ENCODE data around the gene TMEM234. TPM values are rescaled to one million over a fixed set of nuclear protein-coding genes. Genes with fewer than 3 reads are reported as not detected.
A peak's percentile ranks its signal among the peaks of the same experiment; 100 is the strongest.

The TMEM234 gene
- total and polyA plus RNA-seq, 8 donors, result 11.6 to 169 (median 19.6) TPM

DNA sequence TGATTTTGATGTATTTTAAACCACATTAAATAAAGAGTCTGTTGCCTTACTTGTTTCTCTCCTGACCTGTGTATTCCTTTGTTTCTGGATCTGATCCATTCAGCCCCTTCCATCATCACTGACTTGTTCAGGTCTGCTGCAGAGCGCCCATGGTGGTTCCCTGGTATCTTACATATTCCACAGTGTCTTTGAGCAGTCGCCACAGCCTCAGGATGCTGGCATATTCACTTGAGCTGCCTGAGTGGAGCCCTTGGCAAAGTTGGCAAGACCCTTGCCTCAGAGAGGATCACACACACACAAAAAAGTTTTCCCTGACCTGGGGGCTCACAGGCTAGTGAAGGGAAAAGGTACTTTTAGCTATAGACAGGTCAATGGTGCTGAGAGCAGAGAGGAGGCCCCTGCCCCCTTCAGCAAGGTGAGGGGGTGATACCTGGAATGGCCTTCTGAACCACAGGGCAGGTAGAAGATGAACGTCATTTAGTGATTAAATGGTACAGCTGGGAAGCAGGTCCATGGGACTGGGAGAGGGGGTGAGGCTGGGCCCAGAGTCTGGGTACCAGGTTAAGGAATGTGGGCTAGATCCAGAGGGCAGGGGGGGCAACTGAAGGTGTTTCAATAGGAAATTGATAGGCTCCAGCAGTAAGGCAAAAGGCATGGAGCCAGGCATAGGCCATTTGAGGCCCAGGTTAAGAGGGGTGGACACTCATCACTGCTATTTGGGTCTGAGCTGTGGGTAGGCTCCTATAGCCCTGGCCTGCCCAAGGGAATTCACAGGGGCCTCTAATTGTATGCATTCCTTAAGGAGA, 23.7 kb downstream of the TMEM234 start:
- Histone ChIP-seq H3K27ac (peak overlapping the region in 1 of 5 donors; percentile 37), H3K27me3 (no peaks in the 10 kb centered on the region), H3K4me3 (no peak overlapping the region), H3K4me1 (peaks cover 26 to 51% (median 36%) of the 10 kb centered on the region in 4 donors), H3K9me3 (no peaks in the 10 kb centered on the region), H3K36me3 (peaks cover 31 to 53% (median 49%) of the 10 kb centered on the region in 4 donors)
- intact Hi-C loops (cut with DNase I; ENCODE audit: low total_unique reads), result no loop called here
- TF ChIP-seq EP300 (IDR thresholded peaks at IDR 0.05), result no peak
- TF ChIP-seq, protein P1, sequence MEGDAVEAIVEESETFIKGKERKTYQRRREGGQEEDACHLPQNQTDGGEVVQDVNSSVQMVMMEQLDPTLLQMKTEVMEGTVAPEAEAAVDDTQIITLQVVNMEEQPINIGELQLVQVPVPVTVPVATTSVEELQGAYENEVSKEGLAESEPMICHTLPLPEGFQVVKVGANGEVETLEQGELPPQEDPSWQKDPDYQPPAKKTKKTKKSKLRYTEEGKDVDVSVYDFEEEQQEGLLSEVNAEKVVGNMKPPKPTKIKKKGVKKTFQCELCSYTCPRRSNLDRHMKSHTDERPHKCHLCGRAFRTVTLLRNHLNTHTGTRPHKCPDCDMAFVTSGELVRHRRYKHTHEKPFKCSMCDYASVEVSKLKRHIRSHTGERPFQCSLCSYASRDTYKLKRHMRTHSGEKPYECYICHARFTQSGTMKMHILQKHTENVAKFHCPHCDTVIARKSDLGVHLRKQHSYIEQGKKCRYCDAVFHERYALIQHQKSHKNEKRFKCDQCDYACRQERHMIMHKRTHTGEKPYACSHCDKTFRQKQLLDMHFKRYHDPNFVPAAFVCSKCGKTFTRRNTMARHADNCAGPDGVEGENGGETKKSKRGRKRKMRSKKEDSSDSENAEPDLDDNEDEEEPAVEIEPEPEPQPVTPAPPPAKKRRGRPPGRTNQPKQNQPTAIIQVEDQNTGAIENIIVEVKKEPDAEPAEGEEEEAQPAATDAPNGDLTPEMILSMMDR (IDR thresholded peaks at IDR 0.05), result no peak
- no peak for TF ChIP-seq POLR2AphosphoS5 (IDR thresholded peaks at IDR 0.05)
- no peak for TF ChIP-seq POLR2A (IDR thresholded peaks at IDR 0.05)
- WGBS, 5 donors, result 74 to 84% (median 81%) methylated on average over 3 of the region's 3 CpGs
- DNase-seq, result no peak

DNA sequence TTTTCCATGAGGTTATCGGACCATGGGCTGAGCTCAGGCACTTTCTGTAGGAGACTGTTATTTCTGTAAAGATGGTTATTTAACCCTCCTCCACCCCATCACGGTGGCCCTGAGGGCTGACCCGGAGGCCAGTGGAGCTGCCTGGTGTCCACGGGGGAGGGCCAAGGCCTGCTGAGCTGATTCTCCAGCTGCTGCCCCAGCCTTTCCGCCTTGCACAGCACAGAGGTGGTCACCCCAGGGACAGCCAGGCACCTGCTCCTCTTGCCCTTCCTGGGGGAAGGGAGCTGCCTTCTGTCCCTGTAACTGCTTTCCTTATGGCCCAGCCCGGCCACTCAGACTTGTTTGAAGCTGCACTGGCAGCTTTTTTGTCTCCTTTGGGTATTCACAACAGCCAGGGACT, 24.3 kb downstream of the TMEM234 start:
- Histone ChIP-seq H3K27ac (peak overlapping the region in 1 of 5 donors; percentile 37), H3K4me1 (peaks cover 26 to 51% (median 36%) of the 10 kb centered on the region in 4 donors), H3K36me3 (peaks cover 37 to 59% (median 55%) of the 10 kb centered on the region in 4 donors), H3K4me3 (no peak overlapping the region), H3K27me3 (no peaks in the 10 kb centered on the region), H3K9me3 (no peaks in the 10 kb centered on the region)
- intact Hi-C loops (cut with DNase I; ENCODE audit: low total_unique reads), result no loop called here
- 58 to 77% (median 69%) methylated on average over 5 to 6 of the region's 6 CpGs for WGBS, 5 donors
- no peak for DNase-seq
- TF ChIP-seq EP300 (IDR thresholded peaks at IDR 0.05), result no peak
- TF ChIP-seq POLR2AphosphoS5 (IDR thresholded peaks at IDR 0.05), result no peak
- TF ChIP-seq POLR2A (IDR thresholded peaks at IDR 0.05), result no peak
- TF ChIP-seq, protein P1 (IDR thresholded peaks at IDR 0.05), result no peak

DNA sequence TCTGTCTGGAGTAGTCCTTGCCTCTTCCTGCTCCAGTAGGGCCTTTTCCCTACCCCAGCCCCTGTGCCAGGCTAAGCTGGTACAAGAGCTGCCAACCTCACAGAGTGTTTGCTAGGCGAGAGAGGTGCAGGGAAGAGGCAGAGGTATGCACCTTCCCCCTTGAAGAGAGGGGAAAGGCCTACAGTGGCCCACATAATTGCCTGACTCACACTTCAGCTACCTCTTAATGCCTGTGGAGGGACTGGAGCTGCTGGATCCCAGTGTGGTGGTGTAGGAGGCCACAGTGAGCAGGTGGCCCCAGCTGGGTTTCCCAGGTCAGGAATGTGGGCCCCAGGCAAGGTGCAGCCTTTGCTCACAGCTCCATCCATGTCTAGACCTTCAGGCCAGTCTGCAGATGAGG, 25.1 kb downstream of the TMEM234 start:
- Histone ChIP-seq H3K9me3 (no peaks in the 10 kb centered on the region), H3K27me3 (no peaks in the 10 kb centered on the region), H3K27ac (peak overlapping the region in 1 of 5 donors; percentile 8), H3K36me3 (peaks cover 44 to 67% (median 62%) of the 10 kb centered on the region in 4 donors), H3K4me3 (no peak overlapping the region), H3K4me1 (peaks cover 26 to 48% (median 35%) of the 10 kb centered on the region in 4 donors)
- WGBS, 5 donors, result 54 to 91% (median 87%) methylated on average over 1 of the region's 1 CpG
- intact Hi-C loops (cut with DNase I; ENCODE audit: low total_unique reads), result no loop called here
- TF ChIP-seq, protein P1 (IDR thresholded peaks at IDR 0.05), result no peak
- TF ChIP-seq EP300 (IDR thresholded peaks at IDR 0.05) (no peak), POLR2A (IDR thresholded peaks at IDR 0.05) (no peak), POLR2AphosphoS5 (IDR thresholded peaks at IDR 0.05) (no peak)
- DNase-seq, result no peak

DNA sequence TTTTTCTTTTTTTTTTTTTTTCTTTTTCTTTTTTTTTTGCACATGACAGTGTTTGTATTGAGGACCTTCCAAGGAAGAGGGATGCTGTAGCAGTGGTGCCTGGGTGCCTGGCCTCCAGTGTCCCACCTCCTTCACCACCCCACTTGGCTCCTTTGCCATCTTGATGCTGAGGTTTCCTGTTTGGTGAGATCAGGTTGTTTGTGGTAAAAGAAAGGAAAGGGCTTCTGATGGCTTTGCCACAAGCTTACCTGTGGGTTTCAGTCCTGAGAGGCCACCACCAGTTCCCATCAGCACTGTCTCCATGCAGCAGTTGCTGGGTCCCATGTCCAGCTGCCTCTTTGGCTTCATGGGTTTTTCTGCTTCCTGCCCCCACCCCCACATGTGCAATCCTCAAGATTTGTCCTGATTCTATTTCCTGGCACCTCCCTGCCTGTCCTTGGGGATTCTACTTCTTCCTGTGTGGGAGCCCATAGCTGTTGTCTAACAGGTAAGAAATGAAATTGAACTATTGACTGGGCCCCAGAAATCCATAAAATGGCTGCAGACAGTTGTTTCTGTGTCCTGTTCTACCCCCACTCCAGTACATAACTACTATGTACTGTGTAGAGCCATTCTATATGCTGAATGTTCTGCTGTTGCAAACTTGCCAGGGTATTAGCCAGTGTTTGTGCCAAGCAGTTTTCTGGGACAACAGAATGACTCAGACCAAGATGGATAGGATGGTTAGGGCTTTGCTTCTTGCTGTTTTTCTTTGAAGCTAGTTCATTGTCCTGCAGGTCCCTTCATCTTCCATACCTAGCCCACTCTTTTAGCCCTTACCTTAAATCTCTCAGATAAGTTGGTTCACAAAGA, 26.0 kb downstream of the TMEM234 start:
- no peak for DNase-seq
- Histone ChIP-seq H3K4me1 (peaks cover 17 to 39% (median 26%) of the 10 kb centered on the region in 4 donors), H3K4me3 (no peak overlapping the region), H3K27ac (peak overlapping the region in 1 of 5 donors; percentile 8), H3K27me3 (no peaks in the 10 kb centered on the region), H3K9me3 (no peaks in the 10 kb centered on the region), H3K36me3 (peaks cover 53 to 75% (median 71%) of the 10 kb centered on the region in 4 donors)
- intact Hi-C loops (cut with DNase I; ENCODE audit: low total_unique reads), result no loop called here
- TF ChIP-seq POLR2AphosphoS5 (IDR thresholded peaks at IDR 0.05), result no peak
- TF ChIP-seq EP300 (IDR thresholded peaks at IDR 0.05), result no peak
- no peak for TF ChIP-seq POLR2A (IDR thresholded peaks at IDR 0.05)
- TF ChIP-seq, protein P1 (IDR thresholded peaks at IDR 0.05), result no peak
